ENCODE results near the gene TRDMT1.

DNA sequence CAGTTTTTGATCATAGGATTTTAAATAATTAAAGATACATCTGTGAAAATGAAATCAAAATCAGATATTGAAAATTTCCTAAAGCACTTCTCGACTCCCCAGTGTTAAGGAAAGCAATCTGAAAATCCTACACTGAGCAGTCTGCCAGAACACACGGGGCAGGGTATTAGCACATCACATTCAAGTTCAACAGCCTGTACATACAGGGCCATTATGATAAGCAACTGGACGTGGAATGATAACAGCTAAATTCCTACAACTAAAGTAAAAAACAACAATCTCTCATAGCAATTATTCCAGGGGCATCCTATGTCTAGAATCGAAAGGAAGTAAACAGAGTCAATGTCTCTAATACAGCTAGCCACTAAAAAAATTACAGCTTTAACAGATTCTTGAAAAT, 31.7 kb downstream of the TRDMT1 start:
- TF ChIP-seq CTCF (IDR thresholded peaks at IDR 0.05) (no peak), POLR2AphosphoS5 (IDR thresholded peaks at IDR 0.05) (no peak), POLR2A (IDR thresholded peaks at IDR 0.05) (no peak)

Data from breast epithelium (tissue), 3 donors.